Cardiac muscle cell (in vitro differentiated cells and primary cell): Measurements from ENCODE around the gene NECTIN1. TPM values are rescaled to one million over a fixed set of nuclear protein-coding genes. Genes with fewer than 3 reads are reported as not detected.

Experiments
- DNase-seq, 2 donors: peaks; one replicate each; pipeline versions ENCODE4 v3.0.0 to v3.0.0-alpha.2; 2010 to 2017; ENCODE audit warnings: low read depth in 1 of 2, low spot score in 1 of 2
- H3K27ac ChIP-seq: fragments of 200-600 bp; sonication (generic); 2 replicates; pipeline ENCODE4 v1.5.1; 2016
- H3K27me3 ChIP-seq: fragments of 200-600 bp; sonication (generic); 2 replicates; pipeline ENCODE4 v1.6.0; 2016; ENCODE audit warnings: control low read depth
- H3K36me3 ChIP-seq: fragments of 200-600 bp; sonication (generic); 2 replicates; pipeline ENCODE4 v1.5.1; 2016; ENCODE audit warnings: control low read depth
- H3K4me1 ChIP-seq: fragments of 200-600 bp; sonication (generic); 2 replicates; pipeline ENCODE4 v1.8.1; 2017; ENCODE audit warnings: low read depth, mild to moderate bottlenecking, mixed run types
- H3K4me3 ChIP-seq: fragments of 200-600 bp; sonication (generic); 2 replicates; pipeline ENCODE4 v1.5.1; 2016; ENCODE audit warnings: mild to moderate bottlenecking
- H3K9me3 ChIP-seq: fragments of 200-600 bp; sonication (generic); 2 replicates; pipeline ENCODE4 v1.5.1; 2017; ENCODE audit warnings: low read depth, mild to moderate bottlenecking, control low read depth
- polyA plus RNA-seq: library from polyadenylated mRNA; unstranded; fragments of >200 nt; fragmentation: Nextera tagmentation; extraction: Ambion mirVana; gene quantifications from 2 replicates; pipeline ENCODE4 v1.2.1, GENCODE V29; 2016
- total RNA-seq: library from RNA; depleted of rRNA; stranded (reverse); fragments of >200 nt; gene quantifications from 2 replicates; pipeline ENCODE4 v1.2.3, GENCODE V29; 2016
- TF ChIP-seq, protein P1 (sequence below): IDR thresholded peaks from 2 replicates; pipeline ENCODE4 v1.5.1; 2012; ENCODE audit warnings: low read depth, mild to moderate bottlenecking, low read length

Gene NECTIN1
- total and polyA plus RNA-seq, 2 experiments from 2014 or later, result 5.2 to 9.1 TPM

- Histone ChIP-seq H3K4me1 (peaks cover 28% of the 10 kb centered on the region), H3K27ac (no peak overlapping the region), H3K36me3 (no peaks in the 10 kb centered on the region), H3K9me3 (no peaks in the 10 kb centered on the region), H3K4me3 (no peak overlapping the region), H3K27me3 (no peaks in the 10 kb centered on the region)
- DNase-seq, result peak; percentile 48 to 85
- TF ChIP-seq, protein P1, sequence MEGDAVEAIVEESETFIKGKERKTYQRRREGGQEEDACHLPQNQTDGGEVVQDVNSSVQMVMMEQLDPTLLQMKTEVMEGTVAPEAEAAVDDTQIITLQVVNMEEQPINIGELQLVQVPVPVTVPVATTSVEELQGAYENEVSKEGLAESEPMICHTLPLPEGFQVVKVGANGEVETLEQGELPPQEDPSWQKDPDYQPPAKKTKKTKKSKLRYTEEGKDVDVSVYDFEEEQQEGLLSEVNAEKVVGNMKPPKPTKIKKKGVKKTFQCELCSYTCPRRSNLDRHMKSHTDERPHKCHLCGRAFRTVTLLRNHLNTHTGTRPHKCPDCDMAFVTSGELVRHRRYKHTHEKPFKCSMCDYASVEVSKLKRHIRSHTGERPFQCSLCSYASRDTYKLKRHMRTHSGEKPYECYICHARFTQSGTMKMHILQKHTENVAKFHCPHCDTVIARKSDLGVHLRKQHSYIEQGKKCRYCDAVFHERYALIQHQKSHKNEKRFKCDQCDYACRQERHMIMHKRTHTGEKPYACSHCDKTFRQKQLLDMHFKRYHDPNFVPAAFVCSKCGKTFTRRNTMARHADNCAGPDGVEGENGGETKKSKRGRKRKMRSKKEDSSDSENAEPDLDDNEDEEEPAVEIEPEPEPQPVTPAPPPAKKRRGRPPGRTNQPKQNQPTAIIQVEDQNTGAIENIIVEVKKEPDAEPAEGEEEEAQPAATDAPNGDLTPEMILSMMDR, result no peak
Measured at GRCh38 chr11:119774172-119774763, 45.3 kb upstream of the NECTIN1 start.

GRCh38 chr11:119772641-119773415, 43.8 kb upstream of the NECTIN1 start:
- H3K27me3 ChIP-seq, result no peaks in the 10 kb centered on the region
- no peaks in the 10 kb centered on the region for H3K9me3 ChIP-seq
- DNase-seq, result no peak
- no peak overlapping the region for H3K27ac ChIP-seq
- no peak overlapping the region for H3K4me3 ChIP-seq
- H3K4me1 ChIP-seq, result peaks cover 14% of the 10 kb centered on the region
- no peaks in the 10 kb centered on the region for H3K36me3 ChIP-seq
- TF ChIP-seq, protein P1, result no peak

GRCh38 chr11:119772076-119772475, 43.1 kb upstream of the NECTIN1 start:
- TF ChIP-seq, protein P1, result no peak
- Histone ChIP-seq H3K4me1 (peaks cover 7% of the 10 kb centered on the region), H3K36me3 (no peaks in the 10 kb centered on the region), H3K27me3 (no peaks in the 10 kb centered on the region), H3K27ac (no peak overlapping the region), H3K4me3 (no peak overlapping the region), H3K9me3 (no peaks in the 10 kb centered on the region)
- no peak for DNase-seq

GRCh38 chr11:119771172-119771770, 42.3 kb upstream of the NECTIN1 start:
- H3K27me3 ChIP-seq, result no peaks in the 10 kb centered on the region
- no peak for DNase-seq
- no peak overlapping the region for H3K27ac ChIP-seq
- no peaks in the 10 kb centered on the region for H3K9me3 ChIP-seq
- TF ChIP-seq, protein P1, result no peak
- H3K4me1 ChIP-seq, result peaks cover 2% of the 10 kb centered on the region
- no peaks in the 10 kb centered on the region for H3K36me3 ChIP-seq
- no peak overlapping the region for H3K4me3 ChIP-seq

- Histone ChIP-seq H3K36me3 (no peaks in the 10 kb centered on the region), H3K9me3 (no peaks in the 10 kb centered on the region), H3K4me1 (no peaks in the 10 kb centered on the region), H3K27ac (no peak overlapping the region), H3K27me3 (no peaks in the 10 kb centered on the region), H3K4me3 (no peak overlapping the region)
- TF ChIP-seq, protein P1, result no peak
- DNase-seq, result no peak
Measured at GRCh38 chr11:119765628-119766027, 36.6 kb upstream of the NECTIN1 start.
